Immature natural killer cell (primary cell): ENCODE measurements around the gene GRIK1. TPM values are rescaled to one million over a fixed set of nuclear protein-coding genes. Genes with fewer than 3 reads are reported as not detected.

ENCODE experiments used
- DNase-seq, 3 donors: peaks; one replicate each; pipeline ENCODE4 v3.0.0; 2022; ENCODE audit warnings: mixed read lengths in 1 of 3
- H3K27ac Mint-ChIP-seq, 6 donors: one replicate each; pipeline ENCODE4 v1.8.0; 2020; ENCODE audit warnings: mixed read lengths in 6 of 6, mild to moderate bottlenecking in 5 of 6, inconsistent platforms in 4 of 6, moderate library complexity in 3 of 6
- H3K27me3 Mint-ChIP-seq, 3 donors: one replicate each; pipeline ENCODE4 v1.8.0; 2020 to 2021; ENCODE audit warnings: low read depth in 3 of 3, mild to moderate bottlenecking in 3 of 3, mixed read lengths in 3 of 3, moderate library complexity in 3 of 3, inconsistent platforms in 1 of 3
- H3K36me3 Mint-ChIP-seq, 3 donors: one replicate each; pipeline ENCODE4 v1.8.0; 2020; ENCODE audit warnings: mixed read lengths in 3 of 3, inconsistent platforms in 2 of 3, mild to moderate bottlenecking in 2 of 3
- H3K4me1 Mint-ChIP-seq, 2 donors: one replicate each; pipeline ENCODE4 v1.8.0; 2020; ENCODE audit warnings: inconsistent platforms in 2 of 2, mild to moderate bottlenecking in 2 of 2, mixed read lengths in 2 of 2, moderate library complexity in 1 of 2
- H3K4me3 Mint-ChIP-seq, 5 donors: one replicate each; pipeline ENCODE4 v1.8.0; 2020; ENCODE audit warnings: mild to moderate bottlenecking in 5 of 5, mixed read lengths in 5 of 5, inconsistent platforms in 3 of 5, moderate library complexity in 3 of 5
- H3K9me3 Mint-ChIP-seq, 6 donors: one replicate each; pipeline ENCODE4 v1.8.0; 2020; ENCODE audit warnings: mild to moderate bottlenecking in 6 of 6, mixed read lengths in 6 of 6, inconsistent platforms in 4 of 6, moderate library complexity in 3 of 6
- polyA plus RNA-seq, 3 donors: library from polyadenylated mRNA; unstranded; fragments of 300-500 nt; fragmentation: Illumina TruSeq; gene quantifications; one replicate each; pipeline ENCODE4 v1.2.3, GENCODE V29; 2021

The GRIK1 gene
- polyA plus RNA-seq, 3 donors from 2014 or later: not detected

DNA sequence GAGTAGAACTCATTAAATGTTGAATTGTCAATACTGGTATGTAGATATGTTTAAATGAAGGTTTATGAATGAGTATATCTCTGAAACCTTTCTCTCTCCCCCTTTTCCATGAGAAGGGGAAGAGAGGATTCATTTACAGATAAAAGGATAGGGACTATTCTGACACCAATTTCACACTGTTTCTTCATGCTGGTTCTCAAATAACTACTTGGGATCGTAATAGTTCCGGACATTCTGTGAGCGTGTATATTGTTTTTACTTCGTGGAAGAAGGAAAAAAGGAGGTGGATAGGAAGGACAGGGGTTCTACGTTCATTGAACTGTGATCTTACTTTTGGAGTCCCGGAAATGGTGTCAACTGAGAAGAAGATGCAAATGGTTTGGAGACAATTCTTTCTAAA, 284.2 kb downstream of the GRIK1 start:
- Mint-ChIP-seq H3K27me3 (no peaks in the 10 kb centered on the region), H3K9me3 (peaks cover 3 to 33% (median 5%) of the 10 kb centered on the region in 6 donors), H3K27ac (no peak overlapping the region), H3K4me3 (no peak overlapping the region), H3K36me3 (peaks cover 3 to 12% (median 4%) of the 10 kb centered on the region in 3 donors), H3K4me1 (peaks cover 0 to 3% of the 10 kb centered on the region in 2 donors)
- no peak for DNase-seq

DNA sequence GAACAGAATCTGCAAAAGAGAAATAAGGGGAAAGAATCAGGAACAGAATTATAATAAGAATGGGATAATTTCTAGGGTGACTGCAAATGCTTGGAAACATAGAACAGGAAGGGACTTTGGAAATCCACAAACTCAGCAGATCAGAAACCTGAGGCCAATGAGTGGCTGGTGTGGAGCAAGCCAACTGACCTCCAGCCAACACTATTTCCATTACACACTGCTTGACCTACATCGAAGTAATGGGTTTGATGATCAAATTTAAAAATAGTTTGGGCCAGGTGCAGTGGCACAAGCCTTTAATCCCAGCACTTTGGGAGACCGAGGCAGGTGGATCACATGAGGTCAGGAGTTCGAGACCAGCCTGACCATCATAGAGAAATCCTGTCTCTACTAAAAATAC, 284.9 kb downstream of the GRIK1 start:
- H3K4me1 Mint-ChIP-seq: peaks cover 0 to 3% of the 10 kb centered on the region in 2 donors
- no peaks in the 10 kb centered on the region for H3K27me3 Mint-ChIP-seq
- H3K9me3 Mint-ChIP-seq: peaks cover 3 to 28% (median 5%) of the 10 kb centered on the region in 6 donors
- peaks cover 4 to 8% (median 7%) of the 10 kb centered on the region in 3 donors for H3K36me3 Mint-ChIP-seq
- DNase-seq: no peak
- no peak overlapping the region for H3K27ac Mint-ChIP-seq
- H3K4me3 Mint-ChIP-seq: no peak overlapping the region

DNA sequence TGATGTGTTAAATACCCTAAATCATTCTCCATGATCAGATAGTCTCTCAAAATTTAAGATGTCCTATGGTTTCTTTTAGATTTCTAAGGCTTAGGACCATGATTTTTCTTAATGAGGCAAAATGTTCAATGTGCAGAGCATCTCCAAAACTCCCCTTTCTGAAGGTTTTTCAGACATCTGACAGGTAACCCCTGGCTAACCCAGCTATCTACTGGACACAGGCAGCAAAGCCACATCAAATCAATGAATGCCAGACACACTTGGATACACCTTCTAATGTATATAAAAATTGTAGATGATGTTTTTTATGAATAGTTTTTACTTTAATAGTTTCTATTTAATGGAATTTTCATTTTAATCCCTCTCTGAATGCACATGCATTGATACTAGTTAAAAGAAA, 285.6 kb downstream of the GRIK1 start:
- Mint-ChIP-seq H3K27ac (no peak overlapping the region), H3K27me3 (peaks cover 0 to 3% (median 0%) of the 10 kb centered on the region in 3 donors), H3K9me3 (peaks cover 3 to 25% (median 5%) of the 10 kb centered on the region in 6 donors), H3K4me3 (no peak overlapping the region), H3K4me1 (peaks cover 0 to 3% of the 10 kb centered on the region in 2 donors), H3K36me3 (peaks cover 4 to 8% (median 7%) of the 10 kb centered on the region in 3 donors)
- no peak for DNase-seq

- Mint-ChIP-seq H3K27me3 (peaks cover 0 to 3% (median 0%) of the 10 kb centered on the region in 3 donors), H3K9me3 (peaks cover 2 to 12% (median 4%) of the 10 kb centered on the region in 6 donors), H3K4me1 (no peaks in the 10 kb centered on the region), H3K36me3 (peaks cover 4 to 7% (median 6%) of the 10 kb centered on the region in 3 donors), H3K27ac (no peak overlapping the region), H3K4me3 (no peak overlapping the region)
- DNase-seq: no peak
Observed at GRCh38 chr21:29650523-29651022, 289.2 kb downstream of the GRIK1 start.

DNA sequence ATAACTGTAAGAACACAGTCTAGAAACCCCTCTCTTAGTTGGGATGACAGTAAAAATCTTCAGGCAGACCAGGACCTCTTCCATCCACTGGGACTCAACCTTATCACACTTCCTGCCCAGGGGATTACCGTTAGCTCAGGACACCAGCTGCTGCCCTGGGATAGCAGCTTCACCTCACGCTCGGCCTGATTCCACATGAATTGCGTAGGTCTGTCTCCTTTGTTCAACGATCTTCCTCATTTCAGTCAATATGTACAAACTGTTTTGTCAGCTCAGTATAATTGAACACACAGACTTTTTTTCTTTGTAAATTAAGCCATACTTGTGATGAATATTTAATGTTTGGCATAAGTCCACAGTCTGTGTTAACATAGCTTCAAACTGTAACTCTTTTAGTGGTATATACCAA, 290.4 kb downstream of the GRIK1 start:
- H3K4me3 Mint-ChIP-seq: no peak overlapping the region
- H3K27ac Mint-ChIP-seq: no peak overlapping the region
- H3K4me1 Mint-ChIP-seq: no peaks in the 10 kb centered on the region
- peaks cover 0 to 3% (median 0%) of the 10 kb centered on the region in 3 donors for H3K27me3 Mint-ChIP-seq
- DNase-seq: no peak
- H3K9me3 Mint-ChIP-seq: peaks cover 0 to 5% (median 3%) of the 10 kb centered on the region in 6 donors
- H3K36me3 Mint-ChIP-seq: peaks cover 3 to 7% (median 4%) of the 10 kb centered on the region in 3 donors

- peaks cover 0 to 5% (median 3%) of the 10 kb centered on the region in 6 donors for H3K9me3 Mint-ChIP-seq
- H3K36me3 Mint-ChIP-seq: peaks cover 3 to 7% (median 4%) of the 10 kb centered on the region in 3 donors
- no peak overlapping the region for H3K4me3 Mint-ChIP-seq
- H3K4me1 Mint-ChIP-seq: no peaks in the 10 kb centered on the region
- no peak overlapping the region for H3K27ac Mint-ChIP-seq
- peaks cover 0 to 3% (median 0%) of the 10 kb centered on the region in 3 donors for H3K27me3 Mint-ChIP-seq
- DNase-seq: no peak
Observed at GRCh38 chr21:29648710-29649240, 291.0 kb downstream of the GRIK1 start.

- peaks cover 0 to 3% (median 0%) of the 10 kb centered on the region in 3 donors for H3K27me3 Mint-ChIP-seq
- no peak overlapping the region for H3K4me3 Mint-ChIP-seq
Observed at GRCh38 chr21:29647353-29647781, 292.4 kb downstream of the GRIK1 start.

GRCh38 chr21:29645666-29646553, 293.9 kb downstream of the GRIK1 start:
- peaks cover 2 to 7% (median 3%) of the 10 kb centered on the region in 3 donors for H3K36me3 Mint-ChIP-seq
- peaks cover 0 to 3% (median 0%) of the 10 kb centered on the region in 3 donors for H3K27me3 Mint-ChIP-seq
- no peaks in the 10 kb centered on the region for H3K4me1 Mint-ChIP-seq
- H3K9me3 Mint-ChIP-seq: peaks cover 0 to 3% (median 0%) of the 10 kb centered on the region in 6 donors
- H3K27ac Mint-ChIP-seq: no peak overlapping the region
- no peak for DNase-seq
- no peak overlapping the region for H3K4me3 Mint-ChIP-seq

More at GRCh38 chr21:29647353-29647781, 292.4 kb downstream of the GRIK1 start:
- no peak for DNase-seq
- no peak overlapping the region for H3K27ac Mint-ChIP-seq
- peaks cover 3 to 7% (median 4%) of the 10 kb centered on the region in 3 donors for H3K36me3 Mint-ChIP-seq
- peaks cover 0 to 5% (median 2%) of the 10 kb centered on the region in 6 donors for H3K9me3 Mint-ChIP-seq
- H3K4me1 Mint-ChIP-seq: no peaks in the 10 kb centered on the region

- no peaks in the 10 kb centered on the region for H3K27me3 Mint-ChIP-seq
- H3K9me3 Mint-ChIP-seq: peaks cover 0 to 6% (median 0%) of the 10 kb centered on the region in 6 donors
- no peak overlapping the region for H3K4me3 Mint-ChIP-seq
- H3K36me3 Mint-ChIP-seq: no peaks in the 10 kb centered on the region
- H3K27ac Mint-ChIP-seq: no peak overlapping the region
- no peaks in the 10 kb centered on the region for H3K4me1 Mint-ChIP-seq
- DNase-seq: no peak
Observed at GRCh38 chr21:29643289-29643688, 296.5 kb downstream of the GRIK1 start.

DNA sequence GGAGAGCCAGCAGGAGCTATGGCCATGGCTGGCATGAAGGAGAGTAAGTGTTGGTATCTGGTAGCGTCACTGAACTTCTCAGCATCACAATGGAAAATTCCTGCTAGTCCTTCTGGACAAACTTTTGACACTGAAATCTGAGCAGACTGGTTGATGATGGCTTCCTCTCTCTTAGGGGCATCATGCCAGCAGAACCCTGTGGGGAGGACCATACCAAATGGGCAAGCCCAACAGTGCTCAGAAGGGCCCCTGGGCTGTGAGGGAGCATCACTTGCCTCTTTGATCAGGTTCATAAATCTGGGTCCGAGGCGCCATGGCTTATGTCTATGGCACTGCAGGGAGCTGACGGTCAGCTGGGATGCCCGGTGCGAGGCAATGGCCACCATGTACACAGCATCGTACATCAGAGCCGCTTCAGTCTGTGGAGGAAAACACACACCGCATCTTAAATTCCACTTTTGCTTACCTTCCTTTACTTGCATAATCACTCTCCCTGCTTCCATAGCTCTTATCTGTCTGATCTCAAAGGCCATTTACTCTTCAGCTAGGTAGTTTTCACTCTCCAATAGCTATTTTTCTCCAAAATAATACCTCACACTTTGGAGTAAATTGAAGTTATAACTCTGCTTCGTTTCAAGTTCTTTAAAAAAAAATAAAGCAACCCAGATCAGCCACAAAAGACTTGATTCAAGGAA, 297.1 kb downstream of the GRIK1 start:
- no peak overlapping the region for H3K4me3 Mint-ChIP-seq
- H3K9me3 Mint-ChIP-seq: peaks cover 0 to 10% (median 1%) of the 10 kb centered on the region in 6 donors
- DNase-seq: no peak
- no peaks in the 10 kb centered on the region for H3K27me3 Mint-ChIP-seq
- no peaks in the 10 kb centered on the region for H3K4me1 Mint-ChIP-seq
- H3K27ac Mint-ChIP-seq: no peak overlapping the region
- H3K36me3 Mint-ChIP-seq: no peaks in the 10 kb centered on the region

GRCh38 chr21:29641635-29642550, 297.9 kb downstream of the GRIK1 start:
- H3K4me1 Mint-ChIP-seq: no peaks in the 10 kb centered on the region
- no peaks in the 10 kb centered on the region for H3K36me3 Mint-ChIP-seq
- DNase-seq: no peak
- H3K27ac Mint-ChIP-seq: no peak overlapping the region
- H3K9me3 Mint-ChIP-seq: peaks cover 0 to 10% (median 1%) of the 10 kb centered on the region in 6 donors
- H3K4me3 Mint-ChIP-seq: no peak overlapping the region
- no peaks in the 10 kb centered on the region for H3K27me3 Mint-ChIP-seq

DNA sequence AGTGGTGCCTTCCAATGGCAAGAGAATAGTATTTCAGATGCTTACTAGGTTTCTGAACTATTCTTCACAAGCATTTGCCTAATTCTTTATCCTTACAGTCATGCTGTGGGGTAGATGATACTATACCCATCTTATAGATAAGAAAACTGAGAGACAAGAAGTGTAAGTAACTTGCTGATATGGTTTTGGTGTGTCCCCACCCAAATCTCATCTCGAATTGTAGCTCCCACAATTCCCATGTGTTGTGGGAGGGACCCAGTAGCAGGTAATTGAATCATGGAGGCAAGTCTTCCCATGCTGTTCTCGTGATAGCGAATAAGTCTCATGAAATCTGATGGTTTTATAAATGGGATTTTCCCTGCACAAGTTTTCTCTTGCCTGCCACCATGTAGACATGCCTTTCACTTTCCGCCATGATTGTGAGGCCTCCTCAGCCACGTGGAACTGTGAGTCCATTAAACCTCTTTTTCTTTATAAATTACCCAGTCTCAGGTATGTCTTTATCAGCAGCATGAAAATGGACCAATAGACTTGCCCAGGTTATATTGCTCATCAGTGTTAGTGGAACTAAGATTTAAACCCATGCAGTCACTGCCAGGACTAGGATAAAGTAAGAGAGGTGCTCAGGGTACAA, 298.7 kb downstream of the GRIK1 start:
- Mint-ChIP-seq H3K9me3 (peaks cover 0 to 11% (median 1%) of the 10 kb centered on the region in 6 donors), H3K27ac (no peak overlapping the region), H3K27me3 (no peaks in the 10 kb centered on the region), H3K4me3 (no peak overlapping the region), H3K36me3 (no peaks in the 10 kb centered on the region), H3K4me1 (no peaks in the 10 kb centered on the region)
- no peak for DNase-seq
